ENCODE data around the gene PTGDS.
A peak's percentile ranks its signal among the peaks of the same experiment; 100 is the strongest.

Gene PTGDS

GRCh38 chr9:137026828-137027227 lies 49.5 kb downstream of the PTGDS start:
- peak; percentile 64 for DNase-seq

DNA sequence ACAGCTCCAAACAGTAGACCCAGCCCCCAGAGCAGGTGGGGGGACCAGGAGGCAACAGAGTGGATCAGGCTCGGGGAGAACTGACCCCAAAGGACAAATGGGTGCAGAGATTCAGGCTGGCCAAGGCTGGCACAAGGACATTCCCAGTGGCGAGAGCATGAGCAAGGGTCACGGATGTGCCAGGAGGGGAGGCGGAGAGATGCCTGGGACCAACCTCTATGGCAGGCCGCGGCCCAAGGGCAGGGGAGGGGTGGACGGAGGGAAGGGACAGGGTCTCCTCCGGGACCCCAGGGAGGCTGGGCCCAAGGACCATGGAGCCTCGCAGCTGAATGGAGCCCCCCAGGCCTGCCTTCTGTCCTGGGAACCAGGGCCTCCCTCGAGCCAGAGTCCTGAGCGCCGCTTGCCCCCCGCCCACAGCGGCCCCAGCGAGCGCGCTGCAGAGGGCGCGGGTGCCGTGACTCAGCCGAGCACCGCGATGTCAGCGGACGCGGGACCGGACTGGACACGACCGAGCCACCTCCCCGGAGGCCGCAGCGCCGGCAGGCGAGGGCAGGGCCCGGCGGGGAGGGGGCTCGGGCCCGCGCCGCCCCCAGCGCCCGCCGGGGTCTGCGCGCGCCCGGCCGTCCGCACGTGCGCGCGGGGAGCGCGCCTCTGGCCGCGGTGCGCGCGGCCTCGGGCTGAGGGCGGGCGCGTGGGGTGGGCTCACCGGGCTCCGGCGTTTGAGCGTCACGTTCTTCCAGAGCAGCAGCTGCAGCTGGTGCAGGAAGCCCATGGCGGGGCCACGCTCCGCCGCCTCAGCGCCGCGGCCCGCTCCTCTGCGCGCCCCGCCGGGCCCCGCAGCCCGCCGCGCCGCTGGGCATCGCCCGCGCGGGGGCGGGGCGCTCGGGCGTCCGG lies 50.3 kb downstream of the PTGDS start, which contains the start of gene ABCA2:
ABCA2 (minus strand) TSS at position 869 of the 894 bp plus-strand sequence; CDS start at position 772, 97 bp downstream.
- DNase-seq = peak; percentile 81

DNA sequence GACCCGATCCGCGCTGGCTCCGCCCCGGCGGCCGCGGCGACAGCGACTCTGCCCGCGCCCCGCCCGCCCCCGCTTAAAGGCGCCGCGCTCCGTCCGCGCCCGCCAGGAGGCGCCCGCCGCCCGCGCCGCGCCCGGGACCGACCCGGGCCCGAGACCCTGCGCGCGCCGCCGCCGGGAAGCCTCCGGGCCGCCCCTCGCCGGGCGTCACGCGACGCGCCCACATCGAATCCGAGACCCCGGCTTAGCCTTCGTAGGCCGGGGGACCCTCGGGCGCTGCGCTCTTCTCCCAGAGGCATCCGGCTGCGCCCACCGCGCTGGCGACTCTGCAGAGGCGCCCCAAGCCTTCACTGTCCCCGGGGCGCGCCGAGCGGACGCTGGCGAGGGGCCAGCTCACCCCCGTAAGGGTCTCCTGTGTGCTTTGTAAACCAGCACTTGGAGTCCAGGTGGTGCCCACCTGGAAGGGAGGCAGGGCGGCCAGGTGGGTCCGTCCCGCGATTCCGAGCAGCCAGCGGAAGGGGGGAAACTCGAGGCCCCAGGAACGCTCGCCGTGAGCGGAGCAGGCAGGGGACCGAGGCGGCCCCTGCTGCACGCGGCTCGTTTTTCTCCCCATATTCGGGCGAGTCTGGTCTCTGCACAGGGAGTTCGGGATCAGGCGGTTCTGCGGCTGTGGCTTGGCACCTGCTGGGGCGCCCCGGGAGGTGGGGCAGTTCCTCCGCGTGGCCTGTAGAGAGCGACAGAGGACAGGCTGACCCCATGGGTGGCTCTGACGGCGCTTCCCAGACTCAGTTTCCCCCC lies 51.2 kb downstream of the PTGDS start:
- peak; percentile 88 for DNase-seq

DNA sequence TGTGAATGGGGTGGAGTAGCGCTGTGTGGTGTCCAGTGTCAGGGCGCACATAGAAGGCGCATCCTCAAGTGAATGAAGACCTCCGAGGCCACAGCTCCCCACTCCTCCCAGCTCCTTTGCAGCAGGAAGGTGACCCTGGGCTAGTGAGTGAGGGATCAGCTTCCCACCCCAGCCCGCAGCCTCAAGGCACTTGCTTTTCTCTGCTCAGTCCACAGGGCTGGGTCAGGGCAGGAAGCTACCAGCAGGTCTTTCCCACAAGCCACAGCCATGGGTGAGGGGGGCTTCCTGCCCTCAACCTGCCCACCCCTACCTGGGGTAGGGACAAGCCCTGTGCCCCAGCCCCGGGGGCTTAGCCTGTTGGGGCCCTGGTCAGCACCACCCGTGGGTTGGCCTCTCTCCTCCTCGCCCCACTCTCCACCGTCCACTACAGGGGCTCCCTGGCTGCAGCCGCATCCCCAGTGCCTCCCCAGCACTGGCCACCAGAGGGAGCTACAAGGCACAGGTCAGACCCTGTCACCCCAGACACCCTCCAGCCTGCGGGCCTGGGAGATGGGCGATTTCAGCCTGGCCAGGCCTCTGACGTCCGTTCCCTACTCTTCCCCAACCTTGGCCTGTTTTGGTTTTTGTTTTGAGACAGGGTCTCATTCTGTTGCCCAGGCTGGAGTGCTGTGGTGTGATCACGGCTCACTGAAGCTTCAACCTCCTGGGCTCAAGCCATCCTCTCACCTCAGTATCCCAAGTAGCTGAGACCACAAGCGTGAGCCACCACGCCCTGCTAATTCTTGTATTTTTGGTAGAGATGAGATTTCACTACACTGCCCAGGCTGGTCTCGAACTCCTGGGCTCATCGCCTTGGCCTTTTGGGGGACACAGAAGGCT lies 52.0 kb downstream of the PTGDS start:
- peak; percentile 75 for DNase-seq

DNA sequence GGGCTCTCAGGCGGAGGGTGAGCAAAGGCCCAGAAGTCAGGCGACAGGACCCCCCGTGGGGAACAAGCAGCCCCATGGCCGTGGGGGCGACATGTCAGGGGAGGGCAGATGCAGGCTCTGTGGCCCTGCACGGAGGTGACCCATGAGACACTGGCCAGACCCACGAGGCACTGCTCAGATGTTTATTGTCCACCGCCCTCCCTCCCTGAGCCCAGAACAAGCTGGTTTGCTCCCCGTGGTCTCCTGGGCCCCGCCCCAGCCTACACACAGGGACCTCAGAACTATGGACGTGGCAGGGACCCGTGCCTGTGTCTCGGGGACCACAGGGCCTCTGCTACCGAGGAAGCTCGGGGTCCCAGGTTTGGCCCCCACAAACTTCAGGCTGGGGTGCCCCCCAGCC lies 52.7 kb downstream of the PTGDS start:
- no peak for DNase-seq

DNA sequence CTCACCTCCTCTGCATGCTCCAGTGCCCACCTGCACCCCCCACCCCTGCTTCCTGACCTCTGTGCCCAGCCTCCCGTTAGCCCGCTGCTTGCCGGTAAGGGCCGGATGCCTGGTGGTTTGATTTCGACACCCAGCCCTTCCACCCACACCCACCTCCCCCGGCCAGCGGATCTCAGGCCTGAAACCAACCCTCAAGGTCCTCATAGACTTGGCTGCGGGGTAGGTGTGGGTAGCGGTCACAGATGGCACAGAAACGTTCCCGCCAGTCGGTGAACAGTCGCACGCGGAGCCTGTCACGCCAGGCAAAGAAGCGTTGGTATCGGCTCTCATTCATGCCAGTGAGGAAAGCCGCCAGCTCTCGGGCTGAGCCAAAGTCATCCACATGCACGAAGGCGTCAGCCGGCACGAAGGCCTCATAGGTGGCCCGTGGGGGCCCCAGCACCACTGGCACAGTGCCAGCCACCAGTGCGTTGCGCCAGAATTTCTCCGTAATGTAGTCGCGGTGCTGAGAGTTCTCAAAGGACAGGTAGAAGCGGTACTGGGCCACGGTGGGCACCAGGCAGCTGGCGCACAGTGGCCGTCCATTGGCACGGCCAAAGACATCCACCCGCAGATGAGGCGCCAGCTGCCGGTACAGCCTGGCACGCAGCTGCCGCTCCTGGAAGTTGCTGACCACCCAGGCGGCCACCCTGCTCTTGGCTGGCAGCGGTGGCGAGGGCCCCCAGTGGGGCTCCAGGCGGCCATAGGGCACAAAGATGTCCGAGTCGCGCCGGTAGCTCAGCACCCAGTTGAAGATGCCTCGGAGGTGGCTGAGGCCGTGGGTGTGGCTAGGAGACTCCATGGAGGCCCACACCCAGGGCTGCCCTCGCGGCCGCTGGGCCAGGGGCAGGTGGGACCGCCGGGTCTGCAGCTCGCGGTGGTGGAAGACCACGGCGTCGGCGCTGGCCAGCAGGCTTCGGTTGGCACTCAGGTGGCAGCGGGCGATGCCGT lies 53.5 kb downstream of the PTGDS start:
- DNase-seq = no peak
